OCI-LY7 (cell line): Measurements from ENCODE around the gene CTNNBIP1. TPM values are rescaled to one million over a fixed set of nuclear protein-coding genes. Genes with fewer than 3 reads are reported as not detected.

Source experiments
- BruUV-seq: library from RNA; stranded (reverse); fragments of 400-500 nt; replicated peaks from 2 replicates; lab custom pipeline; 2021; lab: Mats Ljungman, UMichigan
- CTCF ChIA-PET: fragments of 300-600 bp; sonication (Branson Sonifier 250); formaldehyde crosslinking; loops from one replicate; lab custom pipeline; 2022; ENCODE audit warnings: antibody characterized with exemption; ENCODE audit not compliant: unreplicated experiment; lab: Charles Lee
- POLR2A ChIA-PET: fragments of 300-600 bp; sonication (Branson Sonifier 250); formaldehyde crosslinking; loops from one replicate; lab custom pipeline; 2022; ENCODE audit warnings: antibody characterized with exemption; lab: Charles Lee
- DNase-seq: peaks from one replicate; pipeline ENCODE4 v3.0.0-alpha.2; 2015; ENCODE audit warnings: low spot score
- H2AFZ ChIP-seq: fragments of 200-600 bp; sonication (generic), shearing (Covaris generic); 2 replicates; pipeline ENCODE4 v1.6.1; 2014; ENCODE audit warnings: mild to moderate bottlenecking, antibody characterized with exemption, low read length, moderate library complexity
- H3K27ac ChIP-seq: fragments of 200-600 bp; sonication (generic); 2 replicates; pipeline ENCODE4 v1.5.1; 2014; ENCODE audit warnings: mixed run types, low read depth, mild to moderate bottlenecking, moderate library complexity, low read length, inconsistent platforms; ENCODE audit not compliant: poor library complexity, severe bottlenecking
- H3K36me3 ChIP-seq: fragments of 200-600 bp; sonication (generic); 2 replicates; pipeline ENCODE4 v1.6.1; 2014; ENCODE audit warnings: mild to moderate bottlenecking, antibody characterized with exemption, low read length, moderate library complexity, mixed read lengths; ENCODE audit not compliant: insufficient read depth
- H3K4me1 ChIP-seq: fragments of 200-600 bp; sonication (generic); 2 replicates; pipeline ENCODE4 v1.5.1; 2014; ENCODE audit warnings: mild to moderate bottlenecking, low read length; ENCODE audit not compliant: insufficient read depth, poor library complexity, severe bottlenecking
- H3K4me2 ChIP-seq: fragments of 200-600 bp; sonication (generic); 2 replicates; pipeline ENCODE4 v1.6.1; 2014; ENCODE audit warnings: mild to moderate bottlenecking, low read length
- H3K4me3 ChIP-seq: fragments of 200-600 bp; sonication (generic); 2 replicates; pipeline ENCODE4 v1.5.1; 2014; ENCODE audit warnings: mild to moderate bottlenecking, low read depth, low read length; ENCODE audit not compliant: poor library complexity, severe bottlenecking
- H3K79me2 ChIP-seq: fragments of 200-600 bp; sonication (generic); 2 replicates; pipeline ENCODE4 v1.6.1; 2016; ENCODE audit warnings: low read depth, mild to moderate bottlenecking, low read length, moderate library complexity, mixed read lengths; ENCODE audit not compliant: insufficient read depth
- H3K9me2 ChIP-seq: fragments of 200-600 bp; sonication (generic); 2 replicates; pipeline ENCODE4 v1.6.1; 2016; ENCODE audit warnings: mild to moderate bottlenecking, low read length, mixed read lengths; ENCODE audit not compliant: insufficient read depth
- H3K9me3 ChIP-seq: fragments of 200-600 bp; sonication (generic); 2 replicates; pipeline ENCODE4 v1.6.1; 2014; ENCODE audit warnings: mild to moderate bottlenecking, mixed run types, low read length, mixed read lengths
- H4K20me1 ChIP-seq: fragments of 200-600 bp; sonication (generic); 2 replicates; pipeline ENCODE4 v1.6.1; 2014; ENCODE audit warnings: mild to moderate bottlenecking, antibody characterized with exemption, low read length, moderate library complexity, mixed read lengths; ENCODE audit not compliant: insufficient read depth
- EZH2phosphoT487 ChIP-seq: fragments of 200-600 bp; sonication (generic); IDR thresholded peaks from 2 replicates; pipeline ENCODE4 v1.6.1; 2018; ENCODE audit warnings: low read depth, borderline replicate concordance, mild to moderate bottlenecking, mixed run types, antibody characterized with exemption, low read length, moderate library complexity, mixed read lengths
- intact Hi-C: fragments of 100-400 bp; cut with micrococcal nuclease; formaldehyde crosslinking; loops from one replicate; pipeline ENCODE4 v1.10.0; 2022; ENCODE audit not compliant: unreplicated experiment
- total RNA-seq, 2 experiments: library from RNA; depleted of rRNA in 1 of 2; stranded (reverse); fragments of >200 nt in 1 of 2; shearing (Covaris generic) in 1 of 2; gene quantifications; 2 replicates each; pipeline ENCODE4 v1.2.3, GENCODE V29; 2014 to 2022
- TF ChIP-seq, protein P1 (sequence below): fragments of 200-600 bp; sonication (generic); conservative IDR thresholded peaks from 2 replicates; pipeline ENCODE4 v1.5.1; 2014; ENCODE audit warnings: mild to moderate bottlenecking, antibody characterized with exemption, low read length, moderate library complexity, mixed read lengths

CTNNBIP1 gene
- total RNA-seq, 2 experiments from 2014 or later, result 14.7 to 17.4 TPM

DNA sequence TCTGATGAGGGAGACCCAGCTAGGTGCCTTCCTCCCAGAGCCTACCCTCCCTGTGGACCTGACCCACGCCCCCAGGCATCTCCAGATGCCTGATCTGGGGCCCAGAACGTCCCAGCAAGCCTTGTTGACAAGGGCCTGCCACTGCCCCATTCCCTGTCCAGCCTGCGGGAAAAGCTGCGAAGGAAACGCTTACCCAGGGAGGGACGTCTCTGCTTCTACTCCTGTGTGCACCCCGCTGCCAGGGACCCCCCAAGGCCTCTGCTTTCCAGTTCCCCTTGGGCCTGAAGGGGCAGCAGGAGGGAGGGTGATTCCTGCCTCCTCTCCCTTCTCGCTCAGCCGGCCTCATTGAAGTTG lies 74.7 kb downstream of the CTNNBIP1 start:
- H3K27ac ChIP-seq, result no peak overlapping the region
- no peaks in the 10 kb centered on the region for H3K79me2 ChIP-seq
- H3K9me2 ChIP-seq, result no peaks in the 10 kb centered on the region
- peak overlapping the region; percentile 11; the same call in 1 of the 2 replicates for H2AFZ ChIP-seq
- no peaks in the 10 kb centered on the region for H3K36me3 ChIP-seq
- ChIA-PET CTCF (interaction anchor here (1.1 kb wide), 1 partner anchor 9 kb away, joined by 4 read pairs; no protein-coding TSS in a partner anchor), POLR2A (no interaction called here)
- H4K20me1 ChIP-seq, result no peaks in the 10 kb centered on the region
- intact Hi-C loops, result no loop called here
- no peak for TF ChIP-seq EZH2phosphoT487
- TF ChIP-seq, protein P1, sequence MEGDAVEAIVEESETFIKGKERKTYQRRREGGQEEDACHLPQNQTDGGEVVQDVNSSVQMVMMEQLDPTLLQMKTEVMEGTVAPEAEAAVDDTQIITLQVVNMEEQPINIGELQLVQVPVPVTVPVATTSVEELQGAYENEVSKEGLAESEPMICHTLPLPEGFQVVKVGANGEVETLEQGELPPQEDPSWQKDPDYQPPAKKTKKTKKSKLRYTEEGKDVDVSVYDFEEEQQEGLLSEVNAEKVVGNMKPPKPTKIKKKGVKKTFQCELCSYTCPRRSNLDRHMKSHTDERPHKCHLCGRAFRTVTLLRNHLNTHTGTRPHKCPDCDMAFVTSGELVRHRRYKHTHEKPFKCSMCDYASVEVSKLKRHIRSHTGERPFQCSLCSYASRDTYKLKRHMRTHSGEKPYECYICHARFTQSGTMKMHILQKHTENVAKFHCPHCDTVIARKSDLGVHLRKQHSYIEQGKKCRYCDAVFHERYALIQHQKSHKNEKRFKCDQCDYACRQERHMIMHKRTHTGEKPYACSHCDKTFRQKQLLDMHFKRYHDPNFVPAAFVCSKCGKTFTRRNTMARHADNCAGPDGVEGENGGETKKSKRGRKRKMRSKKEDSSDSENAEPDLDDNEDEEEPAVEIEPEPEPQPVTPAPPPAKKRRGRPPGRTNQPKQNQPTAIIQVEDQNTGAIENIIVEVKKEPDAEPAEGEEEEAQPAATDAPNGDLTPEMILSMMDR, result no peak
- no peak overlapping the region for H3K4me3 ChIP-seq
- H3K9me3 ChIP-seq, result no peaks in the 10 kb centered on the region
- H3K4me2 ChIP-seq, result no peak overlapping the region
- no peak for DNase-seq
- peaks cover 32% of the 10 kb centered on the region for H3K4me1 ChIP-seq
- BruUV-seq, result no TSS peak

DNA sequence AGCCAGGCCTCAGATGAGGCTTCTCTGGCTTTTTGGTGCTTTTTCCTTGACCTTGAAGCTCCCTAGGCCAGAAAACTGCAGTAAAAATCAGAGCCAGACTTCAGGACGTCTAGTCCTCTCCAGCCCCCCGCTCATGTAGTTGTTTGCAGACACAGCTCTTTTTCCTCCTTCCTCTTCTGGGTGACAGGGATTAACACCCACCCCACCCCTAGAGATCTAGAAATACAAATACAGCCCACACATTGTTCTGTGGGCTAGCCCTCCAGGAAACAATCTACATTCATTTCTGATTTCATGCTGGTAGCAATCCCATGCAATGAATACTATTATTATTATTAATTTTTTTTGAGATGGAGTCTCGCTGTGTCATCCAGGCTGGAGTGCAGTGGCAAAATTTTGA lies 76.4 kb downstream of the CTNNBIP1 start:
- CTCF ChIA-PET, result interaction anchor here (1.0 kb wide), 1 partner anchor 29 kb away, joined by 3 read pairs; no protein-coding TSS in a partner anchor
- H4K20me1 ChIP-seq, result no peaks in the 10 kb centered on the region
- no peak overlapping the region for H3K27ac ChIP-seq
- no peaks in the 10 kb centered on the region for H3K36me3 ChIP-seq
- H3K4me2 ChIP-seq, result no peak overlapping the region
- intact Hi-C loops, result no loop called here
- H3K9me3 ChIP-seq, result no peaks in the 10 kb centered on the region
- no peak overlapping the region for H2AFZ ChIP-seq
- DNase-seq, result no peak
- no peaks in the 10 kb centered on the region for H3K9me2 ChIP-seq
- no TSS peak for BruUV-seq
- H3K4me1 ChIP-seq, result peaks cover 32% of the 10 kb centered on the region
- POLR2A ChIA-PET, result interaction anchor here (0.7 kb wide), 2 partner anchors 13 to 110 kb away, joined by 4 read pairs; partner anchors contain the start of genes LZIC and NMNAT1
- TF ChIP-seq, protein P1, result no peak
- no peak for TF ChIP-seq EZH2phosphoT487
- H3K4me3 ChIP-seq, result no peak overlapping the region
- no peaks in the 10 kb centered on the region for H3K79me2 ChIP-seq

DNA sequence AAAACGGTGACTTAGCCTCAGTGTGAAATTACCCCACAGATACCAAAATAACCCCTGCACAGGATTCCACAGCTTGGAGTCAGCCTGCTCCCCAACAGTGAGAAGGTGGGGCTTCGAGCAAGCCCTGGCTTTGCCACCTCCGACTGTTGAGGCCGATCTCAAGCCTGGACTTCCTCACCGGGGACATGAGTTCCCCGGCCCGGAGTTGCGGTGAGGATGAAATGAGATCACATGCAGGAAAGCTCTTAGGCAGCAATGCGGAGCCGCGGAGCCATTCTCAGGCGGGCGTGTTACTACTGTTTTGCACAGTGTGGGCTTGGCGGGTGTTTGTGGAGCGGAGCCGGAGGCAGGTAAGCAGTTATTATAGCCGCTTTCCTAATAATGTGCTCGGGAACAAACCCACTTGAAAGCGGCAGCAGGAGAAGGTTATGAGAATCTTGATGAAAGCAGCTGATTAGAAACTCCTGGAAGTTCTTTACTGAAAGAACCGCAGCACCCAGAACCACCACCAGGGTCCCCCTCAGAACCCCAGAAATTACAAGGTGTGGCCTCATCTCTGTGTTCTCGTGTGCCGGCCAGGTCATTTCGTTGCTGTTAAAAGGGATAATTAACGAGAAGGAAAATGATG lies 82.4 kb downstream of the CTNNBIP1 start:
- intact Hi-C loops, result no loop called here
- peaks cover 5% of the 10 kb centered on the region for H3K79me2 ChIP-seq
- H3K4me3 ChIP-seq, result no peak overlapping the region
- DNase-seq, result no peak
- H3K4me1 ChIP-seq, result peaks cover 17% of the 10 kb centered on the region
- POLR2A ChIA-PET, result interaction anchor here (2.1 kb wide), 1 partner anchor 16 kb away, joined by 8 read pairs; no protein-coding TSS in a partner anchor
- TF ChIP-seq, protein P1, result no peak
- TF ChIP-seq EZH2phosphoT487, result no peak
- peaks cover 4% of the 10 kb centered on the region; the same call in 1 of the 2 replicates for H4K20me1 ChIP-seq
- no TSS peak for BruUV-seq
- H2AFZ ChIP-seq, result no peak overlapping the region
- no peaks in the 10 kb centered on the region for H3K36me3 ChIP-seq
- H3K9me3 ChIP-seq, result no peaks in the 10 kb centered on the region
- no peaks in the 10 kb centered on the region for H3K9me2 ChIP-seq
- CTCF ChIA-PET, result no interaction called here
- no peak overlapping the region for H3K27ac ChIP-seq
- no peak overlapping the region for H3K4me2 ChIP-seq
